NCI-H748 (cell line): ENCODE data around the gene INPP5A.
"Not testable (repeated sequence)": the region's sequence is repeated elsewhere in the genome, so short reads cannot be mapped to it uniquely, and the experiment has no call there.

Experiments used
- DNase-seq: peaks from one replicate; lab custom pipeline; 2025; ENCODE audit not compliant: unreplicated experiment; lab: John Stamatoyannopoulos, UW

The INPP5A gene

DNA sequence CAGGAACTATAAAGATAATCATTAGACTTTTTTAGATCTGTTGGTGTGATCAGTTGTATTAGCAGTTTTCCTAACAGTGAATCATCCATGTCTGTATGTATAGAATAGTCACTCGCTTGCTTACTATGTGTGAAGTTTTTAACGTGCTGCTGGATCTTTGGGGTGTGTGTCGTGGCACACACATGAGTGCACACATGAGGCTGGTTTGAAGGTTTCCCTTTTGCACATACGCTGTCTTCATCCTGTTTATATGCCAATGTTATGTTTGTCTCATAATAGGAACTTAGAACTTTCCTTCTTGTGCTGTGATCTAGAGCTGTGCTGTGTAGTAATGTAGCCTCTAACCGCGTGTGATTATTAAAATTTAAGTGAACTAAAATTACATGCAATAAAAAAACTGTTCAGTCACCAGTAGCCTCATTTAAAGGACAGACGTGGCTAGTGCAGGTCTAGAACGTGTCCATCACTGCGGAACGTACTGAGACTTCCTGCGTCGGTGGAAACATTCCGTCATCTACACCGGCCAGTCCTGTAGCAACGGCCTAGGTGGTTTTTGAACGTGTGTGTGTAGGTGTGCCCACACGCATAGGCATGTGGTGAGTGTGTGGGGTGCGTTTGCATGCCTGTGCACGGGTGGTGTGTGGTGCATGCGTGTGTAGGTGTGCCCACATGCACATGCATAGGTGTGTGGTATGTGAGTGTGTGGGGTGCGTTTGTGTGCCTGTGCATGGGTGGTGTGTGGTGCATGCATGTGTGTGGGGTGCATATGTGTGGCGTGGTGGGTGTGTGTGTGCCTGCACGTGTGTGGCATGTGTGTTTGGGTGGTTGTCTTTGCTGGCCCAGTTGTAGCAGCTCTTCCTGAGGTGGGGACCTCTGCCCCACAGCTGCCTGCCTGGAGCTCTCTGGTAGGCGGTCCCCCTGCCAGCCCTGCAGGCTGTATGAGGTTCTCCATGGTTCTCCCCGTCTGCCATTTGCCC is 56.6 kb downstream of the INPP5A start:
- no peak for DNase-seq

GRCh38 chr10:132595021-132595420 is 57.4 kb downstream of the INPP5A start:
- DNase-seq: no peak

DNA sequence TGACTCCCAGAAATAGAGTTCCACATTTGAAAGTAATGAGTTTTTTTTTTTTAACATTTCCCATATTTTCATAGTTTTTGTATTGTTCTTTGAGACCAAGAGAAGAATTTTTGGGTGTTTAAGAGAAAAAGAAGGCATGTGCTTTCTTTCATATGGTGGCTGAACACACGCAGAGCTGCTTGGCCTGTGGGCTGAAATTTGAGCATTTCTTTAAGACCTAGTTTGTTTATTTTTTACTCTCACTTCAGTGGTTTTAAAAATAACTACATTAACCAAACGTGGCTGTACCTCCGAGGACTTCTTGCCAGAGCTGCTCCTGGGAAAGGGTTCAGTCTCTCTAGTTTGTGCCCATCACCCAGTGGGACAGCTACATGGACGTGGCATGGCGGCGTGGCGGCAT is 58.3 kb downstream of the INPP5A start:
- DNase-seq: no peak

GRCh38 chr10:132596742-132597279 is 59.2 kb downstream of the INPP5A start:
- DNase-seq: no peak

DNA sequence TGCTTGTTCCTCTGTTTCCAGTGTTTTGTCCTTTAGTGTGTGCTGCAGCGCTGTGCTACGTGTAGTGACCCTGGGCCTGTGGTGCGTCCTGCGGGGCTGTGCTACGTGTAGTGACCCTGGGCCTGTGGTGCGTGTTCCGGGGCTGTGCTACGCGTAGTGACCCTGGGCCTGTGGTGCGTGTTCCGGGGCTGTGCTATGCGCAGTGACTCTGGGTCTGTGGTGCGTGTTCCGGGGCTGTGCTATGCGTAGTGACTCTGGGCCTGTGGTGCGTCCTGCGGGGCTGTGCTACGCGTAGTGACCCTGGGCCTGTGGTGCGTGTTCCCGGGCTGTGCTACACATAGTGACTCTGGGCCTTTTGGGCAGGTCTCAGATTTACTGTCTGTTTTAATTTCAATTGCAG is 60.1 kb downstream of the INPP5A start:
- DNase-seq: no peak

DNA sequence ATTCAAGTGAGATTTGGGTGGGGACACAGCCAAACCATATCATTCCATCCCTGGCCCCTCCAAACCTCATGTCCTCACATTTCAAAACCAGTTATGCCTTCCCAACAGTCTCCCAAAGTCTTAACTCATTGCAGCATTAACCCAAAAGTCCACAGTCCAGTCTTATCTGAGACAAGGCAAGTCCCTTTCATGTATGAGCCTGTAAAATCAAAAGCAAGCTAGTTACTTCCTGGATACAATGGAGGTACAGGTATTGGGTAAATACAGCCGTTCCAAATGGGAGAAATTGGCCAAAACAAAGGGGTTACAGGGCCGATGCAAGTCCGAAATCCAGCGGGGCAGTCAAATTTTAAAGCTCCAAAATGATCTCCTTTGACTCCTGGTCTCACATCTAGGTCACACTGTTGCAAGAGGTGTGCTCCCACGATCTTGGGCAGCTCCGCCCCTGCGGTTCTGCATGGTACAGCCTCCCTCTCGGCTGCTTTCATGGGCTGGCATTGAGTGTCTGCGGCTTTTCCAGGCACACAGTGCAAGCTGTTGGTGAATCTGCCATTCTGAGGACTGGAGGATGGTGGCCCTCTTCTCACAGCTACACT is 61.5 kb downstream of the INPP5A start:
- DNase-seq: not testable (repeated sequence)

- DNase-seq: no peak
These were observed 62.1 kb downstream of the INPP5A start for GRCh38 chr10:132599732-132600131.

DNA sequence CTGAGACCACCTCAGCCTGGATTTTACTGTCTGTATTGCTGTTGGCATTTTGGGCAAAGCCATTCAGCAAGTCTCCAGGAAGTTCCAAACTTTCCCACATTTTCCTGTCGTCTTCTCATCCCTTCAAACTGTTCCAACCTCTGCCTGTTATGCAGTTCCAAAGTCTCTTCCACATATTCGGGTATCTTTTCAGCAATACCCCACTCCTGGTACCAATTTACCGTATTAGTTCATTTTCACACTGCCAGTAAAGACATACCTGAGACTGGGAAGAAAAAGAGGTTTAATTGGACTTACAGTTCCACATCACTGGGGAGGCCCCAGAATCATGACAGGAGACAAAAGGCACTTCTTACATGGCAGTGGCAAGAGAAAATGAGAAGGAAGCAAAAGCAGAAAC is 62.8 kb downstream of the INPP5A start:
- DNase-seq: no peak

- DNase-seq: no peak
These were observed 64.0 kb downstream of the INPP5A start for GRCh38 chr10:132601567-132601966.

- no peak for DNase-seq
These were observed 65.0 kb downstream of the INPP5A start for GRCh38 chr10:132602614-132603013.

DNA sequence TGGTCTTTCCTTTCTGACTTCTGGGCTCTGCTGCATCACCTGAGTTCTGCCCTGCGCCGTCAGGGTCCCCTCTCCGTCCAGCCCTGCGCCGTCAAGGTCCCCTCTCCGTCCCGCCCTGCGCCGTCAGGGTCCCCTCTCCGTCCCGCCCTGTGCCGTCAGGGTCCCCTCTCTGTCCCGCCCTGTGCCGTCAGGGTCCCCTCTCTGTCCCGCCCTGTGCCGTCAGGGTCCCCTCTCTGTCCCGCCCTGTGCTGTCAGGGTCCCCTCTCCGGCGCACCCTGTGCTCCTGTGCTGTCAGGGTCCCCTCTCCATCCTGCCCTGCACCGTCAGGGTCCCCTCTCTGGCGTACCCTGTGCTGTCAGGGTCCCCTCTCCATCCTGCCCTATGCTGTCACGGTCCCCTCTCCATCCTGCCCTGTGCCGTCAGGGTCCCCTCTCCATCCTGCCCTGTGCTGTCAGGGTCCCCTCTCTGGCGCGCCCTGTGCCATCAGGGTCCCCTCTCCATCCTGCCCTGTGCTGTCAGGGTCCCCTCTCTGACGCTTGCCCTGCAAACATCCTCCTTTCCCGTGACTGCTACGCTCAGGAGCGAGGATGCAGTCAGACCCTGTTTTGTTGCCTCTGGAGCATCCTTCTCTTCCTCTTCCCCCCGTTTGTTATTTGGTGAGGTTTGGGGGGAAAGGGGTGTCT is 66.4 kb downstream of the INPP5A start:
- DNase-seq: no peak

GRCh38 chr10:132604686-132605085 is 67.1 kb downstream of the INPP5A start:
- no peak for DNase-seq

GRCh38 chr10:132605390-132605789 is 67.8 kb downstream of the INPP5A start:
- no peak for DNase-seq

DNA sequence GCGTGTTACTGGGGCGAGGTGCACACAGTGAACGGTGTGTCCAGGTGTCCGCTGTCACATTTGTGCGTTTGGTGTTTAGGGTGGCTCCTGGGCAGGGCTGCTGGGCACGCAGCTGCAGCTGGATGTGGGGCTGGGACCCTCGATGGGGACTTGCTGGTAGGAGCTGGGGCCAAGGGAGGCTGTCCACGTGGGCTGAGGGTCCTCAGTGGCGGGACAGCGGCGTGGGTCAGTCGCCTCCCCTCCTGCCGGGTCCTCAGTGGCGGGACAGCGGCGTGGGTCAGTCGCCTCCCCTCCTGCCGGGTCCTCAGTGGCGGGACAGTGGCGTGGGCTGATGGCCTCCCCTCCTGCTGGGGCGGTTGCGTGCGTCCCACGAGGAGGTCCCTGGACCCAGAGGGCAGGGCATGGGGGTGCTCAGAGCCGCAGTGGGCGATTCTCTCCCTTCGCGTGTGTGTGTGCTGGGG is 68.5 kb downstream of the INPP5A start:
- DNase-seq: no peak

GRCh38 chr10:132606536-132607316 is 69.1 kb downstream of the INPP5A start:
- DNase-seq: peak; percentile 52

DNA sequence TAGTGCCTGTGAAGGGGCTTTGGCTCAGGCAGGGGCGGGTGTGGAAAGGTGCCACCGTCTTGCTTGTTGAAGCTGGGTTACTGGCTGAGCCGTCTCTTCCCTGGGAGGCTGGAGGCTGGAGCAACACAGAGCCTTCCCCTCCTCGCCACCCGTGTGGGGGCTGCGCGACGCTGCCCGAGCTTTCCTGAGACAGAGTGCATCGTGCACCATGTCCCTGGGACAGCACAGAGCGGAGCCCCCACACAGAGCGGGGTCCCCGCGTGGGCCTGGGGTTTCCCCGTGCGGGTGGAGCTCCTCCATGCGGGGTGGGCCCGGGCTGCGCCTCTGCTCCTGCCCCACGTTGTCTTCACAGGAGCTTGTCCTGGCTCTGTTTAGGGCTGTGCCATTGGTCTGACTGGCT is 69.9 kb downstream of the INPP5A start:
- no peak for DNase-seq

- DNase-seq: no peak
These were observed 70.4 kb downstream of the INPP5A start for GRCh38 chr10:132607961-132608495.

GRCh38 chr10:132608511-132609195 is 71.1 kb downstream of the INPP5A start:
- no peak for DNase-seq

GRCh38 chr10:132609211-132609610 is 71.6 kb downstream of the INPP5A start:
- DNase-seq: no peak
